CD4-positive, alpha-beta T cell treated with Interleukin-21 for 1 hour (primary cell): ENCODE measurements around the gene GNG4.

Source experiments
- DNase-seq: peaks from one replicate; pipeline ENCODE4 v3.0.0-alpha.2; 2020

Gene GNG4

DNA sequence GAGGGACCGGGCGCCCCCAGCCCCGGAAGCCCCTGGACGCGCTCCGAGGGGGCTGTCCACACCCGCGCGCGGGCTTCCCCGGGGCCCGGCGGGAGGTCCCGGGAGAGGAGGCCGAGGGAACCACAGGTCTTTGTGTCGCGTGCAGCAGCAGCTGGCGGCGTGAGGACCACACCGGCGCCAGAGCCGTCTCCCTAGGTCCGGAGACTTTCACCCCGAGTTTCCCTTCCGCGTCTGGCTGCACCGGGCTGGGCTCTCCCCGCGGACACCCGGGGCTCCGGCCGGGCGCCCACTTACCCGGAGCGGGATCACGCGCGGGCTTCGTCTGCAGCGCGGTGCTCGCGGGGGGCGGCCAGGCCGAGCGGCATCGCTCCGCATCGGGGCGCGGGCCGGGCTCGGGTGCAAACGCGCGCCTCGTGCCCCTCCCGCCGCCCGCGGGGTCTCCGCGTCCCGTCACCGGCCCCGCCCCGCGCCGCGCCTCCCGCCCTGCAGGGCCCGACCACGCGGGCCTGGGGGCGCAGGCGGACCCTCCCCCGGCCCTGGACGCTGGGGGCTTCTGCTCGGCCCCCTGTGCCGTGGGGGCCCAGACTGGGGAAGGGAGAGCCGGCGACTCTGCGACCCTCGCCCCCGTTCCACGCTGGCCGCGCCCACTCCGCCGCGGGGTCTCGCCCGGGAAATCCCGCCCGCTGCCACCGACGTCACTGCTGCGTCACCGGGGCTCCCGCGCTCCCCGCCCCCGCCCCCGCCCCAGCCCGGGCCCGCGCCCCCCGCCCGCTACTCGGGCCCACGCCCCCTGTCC is at the start of gene GNG4:
Gene GNG4 (minus strand): TSS at position 417 of the 796 bp plus-strand sequence. CDS start 65,946 bp downstream, outside the sequence.
- DNase-seq, result peak; percentile 16

DNA sequence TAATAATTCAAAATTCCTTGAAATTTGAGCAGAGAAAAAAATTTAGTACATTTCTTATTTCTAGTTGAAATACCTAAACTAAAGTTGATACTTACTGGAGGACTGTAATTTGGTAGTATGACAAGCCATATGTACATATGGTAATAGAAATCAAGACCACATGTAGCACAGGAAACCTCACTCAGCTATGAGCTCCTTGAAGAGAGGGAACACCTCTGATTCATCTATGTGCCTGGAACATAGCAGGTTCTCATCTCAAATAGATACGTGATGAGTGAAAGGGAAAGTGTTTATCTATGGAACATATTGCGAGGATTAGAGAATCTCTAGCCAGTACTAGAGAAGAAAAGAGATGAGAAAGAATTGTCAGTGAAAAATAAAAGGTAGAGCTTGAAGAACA is 47.9 kb upstream of the GNG4 start:
- peak; percentile 6 for DNase-seq

- DNase-seq, result no peak
Observed at GRCh38 chr1:235689356-235689755, 39.8 kb upstream of the GNG4 start.

GRCh38 chr1:235688096-235688495 is 38.5 kb upstream of the GNG4 start:
- no peak for DNase-seq

DNA sequence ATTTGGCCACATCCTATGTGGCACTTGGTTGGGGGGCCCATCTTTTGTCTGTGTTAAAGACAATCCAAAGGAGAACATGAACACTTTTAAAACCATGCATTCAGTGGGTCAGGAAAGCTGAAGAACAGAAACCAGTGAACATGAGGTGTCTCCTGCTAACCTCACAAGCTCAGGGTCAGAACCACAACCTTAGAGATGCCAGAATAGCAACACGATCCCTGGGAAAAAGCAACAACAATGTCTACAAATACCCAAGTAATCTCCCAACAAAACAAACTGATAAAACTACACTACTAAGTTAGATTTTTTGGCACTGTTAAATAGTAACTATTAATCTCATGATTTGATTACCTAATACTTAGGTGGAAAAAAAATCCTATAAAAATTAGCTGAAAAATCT is 34.1 kb upstream of the GNG4 start:
- DNase-seq, result no peak

GRCh38 chr1:235682216-235682615 is 32.6 kb upstream of the GNG4 start:
- DNase-seq, result no peak

GRCh38 chr1:235679644-235680043 is 30.1 kb upstream of the GNG4 start:
- DNase-seq, result no peak

DNA sequence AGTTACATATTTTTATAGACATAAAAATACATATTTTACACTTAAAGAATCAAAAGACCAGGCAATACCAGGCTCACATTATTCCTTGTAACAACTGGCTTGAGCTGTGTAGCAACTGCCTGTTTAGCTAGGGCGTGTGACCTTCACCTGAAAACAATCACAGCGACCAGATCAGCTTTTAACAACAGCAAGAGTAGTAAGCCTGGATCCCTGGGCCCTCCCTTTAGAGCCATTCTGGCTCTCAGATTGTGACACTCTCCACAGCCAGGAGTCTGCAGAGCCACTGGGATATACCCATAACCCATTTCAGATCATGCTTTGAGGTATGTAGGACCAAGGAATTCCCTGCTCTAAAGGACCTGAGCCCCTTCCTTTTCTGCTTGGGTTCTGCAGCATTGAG is 29.4 kb upstream of the GNG4 start:
- DNase-seq, result no peak

DNA sequence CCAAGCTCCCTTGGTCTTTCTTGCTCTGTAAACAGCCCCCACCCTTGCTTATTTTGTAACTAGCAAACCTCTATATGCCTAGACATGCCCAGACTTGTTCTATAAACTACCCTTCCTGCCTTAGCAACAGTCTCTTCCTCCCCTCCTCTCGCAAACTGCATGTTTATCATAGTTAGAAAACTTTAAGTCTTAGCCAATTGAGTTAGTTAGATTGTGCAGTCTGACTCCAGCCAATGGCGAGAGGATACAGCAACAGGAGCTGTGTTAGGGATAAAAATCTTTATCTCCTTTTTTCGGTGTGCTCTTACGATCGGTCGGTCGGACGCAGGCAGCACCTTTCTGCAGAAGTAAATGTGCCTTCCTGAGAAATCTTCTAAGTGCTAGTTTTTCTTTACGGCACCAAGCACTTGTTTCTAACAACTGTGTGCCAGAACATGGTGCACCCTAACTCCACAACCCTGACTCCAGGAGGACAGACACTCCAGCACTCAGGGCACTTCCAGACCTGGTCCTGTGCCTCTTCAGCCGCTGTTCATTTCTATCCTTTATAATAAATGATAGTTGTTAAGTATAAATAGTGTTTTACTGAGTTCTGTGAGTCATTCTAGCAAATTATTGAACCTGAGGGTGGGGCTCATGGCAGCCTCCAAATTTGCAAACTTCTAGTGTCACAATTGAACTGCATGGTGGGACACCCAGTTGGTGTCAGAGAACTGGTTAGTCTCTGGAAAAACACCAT is 25.7 kb upstream of the GNG4 start:
- no peak for DNase-seq

- DNase-seq, result no peak
Observed at GRCh38 chr1:235673981-235674380, 24.4 kb upstream of the GNG4 start.

DNA sequence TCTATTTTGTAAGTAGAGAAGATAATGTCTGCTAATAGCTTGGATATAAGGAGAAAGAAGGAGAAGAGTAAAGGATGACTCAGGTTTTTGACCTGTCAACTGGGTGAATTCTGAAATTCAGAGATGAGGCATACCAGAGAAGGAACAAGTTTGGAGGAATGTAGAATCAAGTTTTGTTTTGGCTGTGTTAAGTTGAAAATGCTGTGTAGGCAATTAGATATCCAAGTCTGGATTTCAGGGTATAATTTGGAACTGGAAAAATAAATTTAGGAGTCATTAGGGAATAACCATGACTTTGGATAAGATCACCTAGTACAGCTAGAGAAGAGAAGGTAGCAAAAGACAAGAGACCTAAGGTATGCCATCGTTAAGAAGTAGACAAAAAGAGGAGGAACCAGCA is 22.4 kb upstream of the GNG4 start:
- no peak for DNase-seq

- DNase-seq, result no peak
Observed at GRCh38 chr1:235670157-235670776, 20.7 kb upstream of the GNG4 start.

DNA sequence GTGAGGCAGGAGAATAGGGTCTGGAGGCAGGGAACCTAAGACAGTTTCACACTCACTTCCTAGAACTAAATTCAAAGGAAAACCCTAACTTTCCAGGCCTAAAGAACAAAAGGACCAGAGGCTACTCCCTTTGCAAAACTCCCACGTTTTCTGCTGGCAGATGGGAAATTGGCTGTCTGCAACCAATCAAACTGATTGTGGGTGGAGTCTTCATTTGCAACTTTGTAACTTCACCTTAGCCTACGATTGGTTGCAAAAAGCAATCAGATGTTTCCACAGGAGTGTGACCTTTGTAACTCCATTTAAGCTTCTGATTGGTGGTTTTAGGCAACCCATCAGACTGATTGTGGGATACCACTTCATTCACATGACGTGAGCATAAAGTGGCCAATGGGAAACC is 19.7 kb upstream of the GNG4 start:
- DNase-seq, result no peak

DNA sequence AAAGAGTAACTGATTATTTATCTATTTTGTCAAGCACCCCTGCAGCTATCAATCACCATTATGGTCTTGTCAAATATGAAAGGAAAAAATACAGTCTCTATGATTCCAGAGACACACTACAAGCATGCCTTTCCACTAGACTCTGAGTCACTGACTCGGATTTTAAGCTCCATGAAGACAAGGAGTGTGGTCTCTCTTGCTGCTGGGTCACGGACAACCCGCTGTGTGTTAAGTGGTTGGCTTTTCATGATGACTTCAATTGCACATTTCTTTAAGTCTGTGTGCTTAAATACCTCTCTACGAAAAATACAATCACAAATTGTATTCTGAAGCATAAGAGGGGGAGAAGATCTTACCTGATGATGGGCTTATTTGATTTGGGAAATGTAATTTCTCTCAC is 14.0 kb upstream of the GNG4 start:
- no peak for DNase-seq

DNA sequence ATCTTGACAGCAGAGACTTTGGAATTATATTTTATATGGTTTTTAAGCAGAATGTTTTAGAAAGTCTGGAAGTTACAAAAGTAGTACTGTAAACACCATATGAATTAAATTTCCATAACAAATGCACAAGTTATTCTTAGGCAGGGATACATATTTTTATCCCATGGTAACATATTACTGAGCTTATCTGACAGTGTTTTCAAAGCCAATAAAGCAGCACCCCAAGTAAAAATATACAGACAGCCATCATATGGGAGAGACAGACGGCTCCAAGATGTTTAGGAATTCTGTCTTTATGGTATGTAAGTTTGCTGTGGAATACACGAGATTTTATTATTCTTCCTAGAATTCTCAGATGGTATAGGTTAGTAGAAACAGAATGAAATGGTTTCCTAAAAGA is 12.0 kb upstream of the GNG4 start:
- no peak for DNase-seq

DNA sequence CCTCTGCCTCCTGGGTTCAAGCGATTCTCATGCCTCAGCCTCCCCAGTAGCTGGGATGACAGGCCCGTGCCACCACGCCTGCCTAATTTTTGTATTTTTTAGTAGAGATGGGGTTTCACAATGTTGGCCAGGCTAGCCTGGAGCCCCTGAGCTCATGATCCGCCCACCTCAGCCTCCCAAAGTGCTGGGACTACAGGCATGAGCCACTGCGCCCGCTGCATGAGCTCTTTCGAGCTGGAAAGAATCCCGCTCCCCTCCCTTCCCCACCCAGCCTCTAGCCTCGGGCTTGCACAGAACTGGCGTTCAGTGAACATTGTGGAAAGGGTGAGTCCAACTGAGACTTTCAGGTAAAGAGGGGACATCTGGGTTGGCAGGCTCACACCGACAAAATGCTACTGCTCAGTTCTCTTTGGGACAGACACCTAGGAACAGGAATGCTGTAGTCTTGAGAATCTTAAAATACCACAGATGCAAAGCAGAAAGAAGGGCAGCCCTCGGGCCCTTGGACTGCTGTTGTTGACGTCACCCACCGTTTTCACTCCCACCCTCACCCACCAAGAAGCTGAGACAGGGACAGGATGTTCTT is 9.7 kb upstream of the GNG4 start:
- DNase-seq, result no peak

DNA sequence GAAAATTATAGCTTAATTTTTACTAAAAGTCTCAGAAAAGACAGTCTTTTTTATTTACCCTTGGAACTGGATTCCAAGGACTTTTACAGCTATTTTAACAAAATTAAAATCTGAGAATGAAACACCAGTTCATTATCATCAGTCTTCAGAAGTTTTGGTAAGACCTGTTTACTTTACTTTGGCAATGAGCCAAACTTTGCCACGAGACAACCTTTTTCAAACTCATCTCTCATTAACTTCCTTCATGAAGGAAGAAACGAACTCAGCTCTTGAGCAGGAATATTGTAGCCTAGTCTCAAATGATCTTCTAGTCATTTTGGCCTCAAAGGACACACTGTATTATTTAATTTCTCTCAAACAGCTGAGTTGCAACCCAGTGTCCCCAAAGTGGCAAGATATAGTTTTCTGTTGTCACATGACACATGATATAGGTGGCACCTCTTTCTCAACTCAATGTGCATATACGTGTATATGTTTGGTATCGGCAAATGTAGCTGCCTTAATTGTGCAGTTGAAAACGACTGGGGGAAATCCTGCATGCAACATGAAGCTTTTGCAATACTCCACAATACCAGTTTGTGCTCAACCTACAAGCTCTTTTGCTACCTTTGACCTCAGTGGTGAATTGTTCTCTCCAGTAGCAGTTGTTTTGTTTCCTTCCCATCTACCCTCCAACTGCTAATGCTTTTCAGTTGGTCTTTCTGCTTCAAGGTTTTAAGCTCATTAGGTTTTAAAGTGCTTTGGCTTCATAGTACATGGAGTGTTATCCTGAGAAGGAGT is 8.4 kb upstream of the GNG4 start:
- DNase-seq, result no peak

DNA sequence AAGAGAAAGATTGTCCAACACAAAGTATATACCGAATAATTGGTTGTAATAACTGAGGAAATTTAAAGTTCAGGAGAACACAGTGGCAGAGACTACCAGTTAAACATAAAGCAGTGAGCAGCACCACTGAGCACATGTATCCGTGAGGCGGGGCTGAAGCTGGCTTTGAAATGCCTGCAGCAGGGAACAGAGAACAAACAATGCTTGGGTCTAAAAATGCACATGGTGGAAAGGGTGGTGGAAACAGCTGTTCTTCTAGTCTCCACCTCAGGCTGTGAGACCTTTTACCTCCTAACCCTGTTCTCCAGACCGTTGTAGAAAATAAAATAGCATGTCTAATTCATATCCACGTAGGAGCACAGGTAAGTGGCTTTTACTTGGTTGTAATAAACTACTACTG is 7.7 kb upstream of the GNG4 start:
- no peak for DNase-seq

GRCh38 chr1:235652364-235652763 is 2.8 kb upstream of the GNG4 start:
- DNase-seq, result no peak

GRCh38 chr1:235651170-235651806 is 1.7 kb upstream of the GNG4 start:
- no peak for DNase-seq

- DNase-seq, result no peak
Observed at GRCh38 chr1:235650341-235651169, 971 bp upstream of the GNG4 start.
